NB4 (cell line): ENCODE results near the gene CUTA.

Experiments
- CTCF ChIP-seq: IDR thresholded peaks from one replicate; pipeline ENCODE4 v1.5.1; 2012; ENCODE audit warnings: low read depth, low read length
- POLR2A ChIP-seq: IDR thresholded peaks from 2 replicates; pipeline ENCODE4 v1.6.1; 2011; ENCODE audit warnings: mild to moderate bottlenecking; ENCODE audit not compliant: insufficient read length; ENCODE audit errors: extremely low read depth

DNA sequence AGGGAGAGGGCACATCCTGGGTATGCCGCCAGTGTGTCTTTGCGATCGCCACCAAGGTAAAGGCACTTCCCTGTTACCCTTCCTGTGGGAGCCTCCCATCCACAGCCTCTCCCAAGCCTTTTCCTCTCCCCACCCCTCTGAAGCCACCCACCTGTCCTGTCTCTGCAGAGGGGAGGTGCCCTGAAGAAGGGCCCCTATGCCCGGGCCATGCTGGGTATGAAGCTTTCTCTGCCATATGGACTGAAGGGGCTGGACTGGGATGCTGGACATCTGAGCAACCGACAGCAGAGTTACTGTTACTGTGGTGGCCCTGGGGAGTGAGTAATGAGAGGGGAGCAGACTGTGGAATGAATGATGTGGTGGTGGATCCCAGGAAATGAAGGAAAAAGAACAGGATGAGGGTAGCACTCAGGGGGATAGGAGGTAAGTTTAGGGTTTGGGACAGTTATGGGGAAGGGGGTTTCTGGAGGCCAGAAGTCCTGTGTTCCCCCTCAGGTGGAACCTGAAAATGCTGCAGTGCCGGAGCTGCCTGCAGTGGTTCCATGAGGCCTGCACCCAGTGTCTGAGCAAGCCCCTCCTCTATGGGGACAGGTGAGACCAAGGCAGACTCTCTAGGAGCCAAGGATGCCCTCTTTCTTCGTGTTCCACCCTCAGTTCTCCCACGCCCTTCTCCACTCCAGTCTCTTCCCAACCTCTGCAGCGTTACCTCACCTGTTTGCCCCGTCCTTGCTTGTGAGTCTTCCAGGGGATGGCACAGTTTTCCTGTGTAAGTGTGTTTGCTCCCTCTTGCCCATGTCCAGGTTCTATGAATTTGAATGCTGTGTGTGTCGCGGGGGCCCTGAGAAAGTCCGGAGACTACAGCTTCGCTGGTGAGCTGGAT, 4.4 kb downstream of the CUTA start:
- no peak for TF ChIP-seq CTCF
- no peak for TF ChIP-seq POLR2A
